Fibroblast of the aortic adventitia (primary cell): ENCODE results near the gene CIAO2B. TPM values are rescaled to one million over a fixed set of nuclear protein-coding genes. Genes with fewer than 3 reads are reported as not detected.
"Not testable (repeated sequence)": the region's sequence is repeated elsewhere in the genome, so short reads cannot be mapped to it uniquely, and the experiment has no call there.

Source experiments
- DNase-seq: peaks from one replicate; pipeline ENCODE4 v3.0.0-alpha.2; 2010; ENCODE audit warnings: low read depth
- H3K4me3 ChIP-seq: 2 replicates; pipeline ENCODE4 v1.5.1; 2011; ENCODE audit warnings: low read depth, mild to moderate bottlenecking, control low read depth, low read length, moderate library complexity
- total RNA-seq: library from RNA; depleted of rRNA; stranded (reverse); fragments of >200 nt; gene quantifications from 2 replicates; pipeline ENCODE4 v1.2.3, GENCODE V29; 2012; ENCODE audit warnings: low replicate concordance
- TF ChIP-seq, protein P1 (sequence below): IDR thresholded peaks from 2 replicates; pipeline ENCODE4 v1.5.1; 2011; ENCODE audit warnings: mild to moderate bottlenecking, low read length, control low read depth, inconsistent platforms; ENCODE audit not compliant: insufficient read depth

CIAO2B gene
- total RNA-seq, 1 donor, result 109 TPM

DNA sequence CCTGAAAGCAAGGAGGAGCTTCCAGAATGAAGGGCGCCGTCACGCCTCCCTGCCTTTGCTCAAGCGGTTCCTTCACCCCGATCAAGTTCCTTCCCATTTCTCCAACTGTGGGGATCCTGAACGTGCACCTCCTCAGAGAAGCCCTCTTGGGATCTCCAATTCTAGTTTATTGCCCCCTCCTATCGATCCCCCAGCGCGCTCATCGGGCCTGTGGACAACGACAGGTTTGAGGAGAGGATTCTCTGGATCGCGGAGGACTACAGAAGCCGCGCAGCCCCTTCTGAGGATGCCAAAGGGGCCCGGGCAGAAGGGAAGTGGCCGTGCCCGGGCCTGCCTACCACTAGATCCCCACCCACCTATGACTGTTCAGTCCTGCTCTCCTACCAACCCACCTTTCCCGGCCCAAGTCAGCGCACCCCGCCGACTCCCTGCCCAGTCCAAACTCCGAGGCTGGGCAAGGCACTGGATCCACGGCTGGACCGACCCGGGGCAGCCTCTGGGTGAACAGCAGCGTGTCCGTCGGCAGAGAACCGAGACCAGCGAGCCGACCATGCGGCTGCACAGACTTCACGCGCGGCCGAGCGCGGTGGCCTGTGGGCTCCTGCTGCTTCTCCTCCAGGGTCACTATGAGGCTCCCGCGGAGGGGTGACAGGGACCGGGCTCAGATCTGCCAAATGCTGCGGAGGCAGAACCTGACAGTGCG is 14.1 kb upstream of the CIAO2B start:
- peak overlapping the region; percentile 64 for H3K4me3 ChIP-seq
- DNase-seq, result no peak
- TF ChIP-seq, protein P1, sequence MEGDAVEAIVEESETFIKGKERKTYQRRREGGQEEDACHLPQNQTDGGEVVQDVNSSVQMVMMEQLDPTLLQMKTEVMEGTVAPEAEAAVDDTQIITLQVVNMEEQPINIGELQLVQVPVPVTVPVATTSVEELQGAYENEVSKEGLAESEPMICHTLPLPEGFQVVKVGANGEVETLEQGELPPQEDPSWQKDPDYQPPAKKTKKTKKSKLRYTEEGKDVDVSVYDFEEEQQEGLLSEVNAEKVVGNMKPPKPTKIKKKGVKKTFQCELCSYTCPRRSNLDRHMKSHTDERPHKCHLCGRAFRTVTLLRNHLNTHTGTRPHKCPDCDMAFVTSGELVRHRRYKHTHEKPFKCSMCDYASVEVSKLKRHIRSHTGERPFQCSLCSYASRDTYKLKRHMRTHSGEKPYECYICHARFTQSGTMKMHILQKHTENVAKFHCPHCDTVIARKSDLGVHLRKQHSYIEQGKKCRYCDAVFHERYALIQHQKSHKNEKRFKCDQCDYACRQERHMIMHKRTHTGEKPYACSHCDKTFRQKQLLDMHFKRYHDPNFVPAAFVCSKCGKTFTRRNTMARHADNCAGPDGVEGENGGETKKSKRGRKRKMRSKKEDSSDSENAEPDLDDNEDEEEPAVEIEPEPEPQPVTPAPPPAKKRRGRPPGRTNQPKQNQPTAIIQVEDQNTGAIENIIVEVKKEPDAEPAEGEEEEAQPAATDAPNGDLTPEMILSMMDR, result no peak

DNA sequence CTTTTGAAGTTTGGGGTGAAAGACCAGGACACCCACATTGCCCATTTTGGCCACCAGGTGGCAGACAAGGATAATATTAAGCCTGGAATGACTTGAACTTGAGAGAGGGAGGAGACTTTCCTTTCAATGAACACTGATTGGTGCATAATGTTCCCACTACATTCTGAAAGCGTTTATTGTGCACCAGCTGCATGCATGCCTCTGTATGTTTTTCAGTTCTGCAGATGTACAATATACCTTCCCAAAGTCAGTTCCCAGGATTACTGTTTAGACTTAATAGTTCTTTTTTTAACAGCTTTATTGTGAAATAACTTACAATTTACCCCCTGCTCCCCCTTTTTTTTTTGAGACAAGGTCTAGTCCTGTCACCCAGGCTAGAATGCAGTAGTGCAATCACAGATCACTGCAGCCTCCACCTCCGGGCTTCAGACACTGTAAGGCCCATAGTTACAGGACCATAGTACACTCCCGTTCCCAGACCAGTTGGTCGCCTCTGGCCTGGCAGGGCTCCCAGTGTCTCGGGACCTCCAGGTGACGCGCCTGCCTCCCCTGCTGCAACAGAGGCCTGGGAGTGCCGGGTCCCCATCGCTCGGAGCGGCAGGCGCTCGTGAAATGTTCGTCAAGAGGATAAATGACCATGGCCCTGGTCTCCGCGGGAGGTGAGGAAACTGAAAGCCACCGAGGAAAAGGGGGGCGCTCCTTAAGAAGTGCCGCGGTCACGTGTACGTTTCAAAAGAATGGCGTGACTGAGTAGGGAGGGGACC is 13.3 kb upstream of the CIAO2B start:
- DNase-seq, result peak; percentile 87
- TF ChIP-seq, protein P1, result peak; percentile 88
- peak overlapping the region; percentile 64 for H3K4me3 ChIP-seq

DNA sequence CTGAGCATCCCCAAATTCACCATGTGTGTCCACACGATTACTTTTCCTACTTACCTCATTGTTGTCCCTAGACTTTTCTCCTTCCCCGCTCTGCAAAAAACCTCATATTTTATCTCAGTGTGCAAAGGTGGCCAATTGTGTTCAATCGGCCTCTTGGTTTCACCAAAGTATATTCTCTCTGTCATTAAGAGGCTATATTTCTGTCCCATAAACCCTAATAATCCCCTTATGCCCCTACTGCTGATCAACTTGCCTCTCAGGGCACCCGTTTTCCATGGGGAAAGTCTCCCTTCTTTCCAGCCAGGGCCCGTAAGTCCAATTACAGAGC is 12.7 kb upstream of the CIAO2B start:
- TF ChIP-seq, protein P1, result no peak
- no peak overlapping the region for H3K4me3 ChIP-seq
- no peak for DNase-seq

DNA sequence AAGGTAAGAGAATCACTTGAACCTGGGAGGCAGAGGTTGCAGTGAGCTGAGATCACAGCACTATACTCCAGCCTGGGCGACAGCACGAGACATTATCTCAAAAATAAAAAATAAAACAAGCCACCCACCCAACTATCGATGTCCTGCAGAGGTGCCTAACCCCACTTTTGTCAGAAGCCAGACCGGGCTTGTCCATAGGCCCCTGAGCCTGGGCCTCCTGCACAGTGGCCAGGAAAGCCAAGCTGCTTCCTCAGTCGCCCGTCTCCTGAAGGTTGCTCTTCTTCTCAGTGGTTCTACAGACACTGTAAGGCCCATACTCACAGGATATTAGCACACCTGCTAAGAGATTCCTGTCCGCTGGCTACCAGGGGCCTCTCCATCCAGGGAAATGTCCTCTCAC is 12.3 kb upstream of the CIAO2B start:
- no peak for DNase-seq
- TF ChIP-seq, protein P1, result no peak
- H3K4me3 ChIP-seq, result no peak overlapping the region

DNA sequence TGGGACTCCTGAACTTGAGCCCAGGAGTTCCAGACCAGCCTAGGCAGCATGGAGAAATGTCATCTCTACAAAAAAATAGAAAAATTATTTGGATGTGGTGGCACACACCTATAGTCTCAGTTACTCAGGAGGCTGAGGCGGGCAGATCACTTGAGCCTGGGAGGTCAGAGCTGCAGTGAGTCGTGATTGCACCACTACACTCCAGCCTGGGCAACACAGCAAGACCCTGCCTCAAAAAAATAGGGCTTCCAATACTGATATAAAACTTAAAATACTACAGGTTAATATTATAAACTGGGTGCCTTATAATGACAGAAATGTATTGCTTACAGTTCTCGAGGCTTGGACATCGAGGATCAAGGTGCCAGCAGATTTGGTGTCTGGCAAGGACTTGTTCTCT is 11.7 kb upstream of the CIAO2B start:
- no peak for DNase-seq
- TF ChIP-seq, protein P1, result no peak
- H3K4me3 ChIP-seq, result no peak overlapping the region

DNA sequence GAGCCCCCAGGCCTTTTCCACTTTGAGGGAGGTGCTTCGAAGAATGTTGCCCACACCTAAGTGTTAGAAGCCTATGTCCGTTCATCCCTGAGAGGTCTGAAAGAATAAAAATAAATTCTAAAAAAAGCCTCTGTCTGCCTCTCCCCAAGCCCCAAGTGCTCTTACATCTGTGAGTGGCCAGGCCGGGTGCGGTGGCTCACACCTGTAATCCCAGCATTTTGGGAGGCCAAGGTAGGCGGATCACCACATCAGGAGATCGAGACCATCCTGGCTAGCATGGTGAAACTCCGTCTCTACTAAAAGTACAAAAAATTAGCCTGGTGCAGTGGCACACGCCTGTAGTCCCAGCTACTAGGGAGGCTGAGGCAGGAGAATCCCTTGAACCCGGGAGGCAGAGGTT is 10.8 kb upstream of the CIAO2B start:
- not testable (repeated sequence) for DNase-seq, H3K4me3 ChIP-seq

DNA sequence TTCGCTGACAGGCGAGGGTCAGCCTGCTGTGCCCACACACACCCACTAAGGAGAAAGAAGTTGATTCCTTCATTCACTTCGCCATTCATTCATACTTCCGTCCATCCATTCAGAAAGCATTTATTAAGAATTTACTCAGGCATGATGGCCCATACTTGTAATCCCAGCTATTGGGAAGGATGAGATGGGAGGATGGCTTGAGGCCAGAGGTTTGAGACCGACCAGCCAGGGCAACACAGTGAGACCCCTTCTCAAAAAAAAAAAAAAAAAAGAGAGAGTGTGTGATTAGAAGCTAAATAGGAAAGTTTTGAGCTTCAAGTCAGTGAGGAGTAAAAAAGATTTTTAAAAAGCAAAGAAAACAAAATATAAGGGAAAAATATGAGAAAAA is 9.8 kb upstream of the CIAO2B start:
- no peak overlapping the region for H3K4me3 ChIP-seq
- TF ChIP-seq, protein P1, result no peak
- DNase-seq, result no peak
